GM23338 (cell line): Measurements from ENCODE around the gene MYH15.

ENCODE experiments used
- EZH2 ChIP-seq: fragments of 200-600 bp; sonication (generic); IDR thresholded peaks from one replicate; pipeline ENCODE4 v1.8.0; 2017; ENCODE audit warnings: antibody characterized with exemption, mild to moderate bottlenecking, low read depth; ENCODE audit not compliant: unreplicated experiment
- JUNB ChIP-seq: IDR thresholded peaks from one replicate; pipeline ENCODE4 v1.6.1; 2016; ENCODE audit warnings: antibody characterized with exemption; ENCODE audit not compliant: unreplicated experiment
- TF ChIP-seq, protein P1 (sequence below), 2 experiments: fragments of 200-600 bp in 1 of 2; sonication (generic) in 1 of 2; conservative IDR thresholded peaks; 2 replicates each; pipeline versions ENCODE4 v1.5.1 to v1.6.1; 2016 to 2017; ENCODE audit warnings: antibody characterized with exemption in 2 of 2, low read depth in 2 of 2, mild to moderate bottlenecking in 2 of 2, moderate library complexity in 1 of 2

GRCh38 chr3:108381529-108382140 is 128.8 kb downstream of the MYH15 start:
- TF ChIP-seq, protein P1, sequence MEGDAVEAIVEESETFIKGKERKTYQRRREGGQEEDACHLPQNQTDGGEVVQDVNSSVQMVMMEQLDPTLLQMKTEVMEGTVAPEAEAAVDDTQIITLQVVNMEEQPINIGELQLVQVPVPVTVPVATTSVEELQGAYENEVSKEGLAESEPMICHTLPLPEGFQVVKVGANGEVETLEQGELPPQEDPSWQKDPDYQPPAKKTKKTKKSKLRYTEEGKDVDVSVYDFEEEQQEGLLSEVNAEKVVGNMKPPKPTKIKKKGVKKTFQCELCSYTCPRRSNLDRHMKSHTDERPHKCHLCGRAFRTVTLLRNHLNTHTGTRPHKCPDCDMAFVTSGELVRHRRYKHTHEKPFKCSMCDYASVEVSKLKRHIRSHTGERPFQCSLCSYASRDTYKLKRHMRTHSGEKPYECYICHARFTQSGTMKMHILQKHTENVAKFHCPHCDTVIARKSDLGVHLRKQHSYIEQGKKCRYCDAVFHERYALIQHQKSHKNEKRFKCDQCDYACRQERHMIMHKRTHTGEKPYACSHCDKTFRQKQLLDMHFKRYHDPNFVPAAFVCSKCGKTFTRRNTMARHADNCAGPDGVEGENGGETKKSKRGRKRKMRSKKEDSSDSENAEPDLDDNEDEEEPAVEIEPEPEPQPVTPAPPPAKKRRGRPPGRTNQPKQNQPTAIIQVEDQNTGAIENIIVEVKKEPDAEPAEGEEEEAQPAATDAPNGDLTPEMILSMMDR (conservative IDR thresholded peaks at IDR 0.05; ENCODE audit: low read depth in 2 of 2) = peak in 1 of 2 experiments; percentile 59; a peak in 2 of 4 replicates
- no peak for TF ChIP-seq JUNB
- TF ChIP-seq EZH2 = no peak
